Fibroblast of lung (primary cell): Measurements from ENCODE around the gene BCAS3. TPM values are rescaled to one million over a fixed set of nuclear protein-coding genes. Genes with fewer than 3 reads are reported as not detected.
A peak's percentile ranks its signal among the peaks of the same experiment; 100 is the strongest.

Experiments used
- DNase-seq, 2 donors: peaks; one replicate each; pipeline versions ENCODE4 v3.0.0 to v3.0.0-alpha.2; 2010; ENCODE audit warnings: low read depth in 2 of 2
- H2AFZ ChIP-seq: 2 replicates; pipeline ENCODE4 v1.5.1; 2012; ENCODE audit warnings: low read length, control low read depth, inconsistent platforms
- H3K27ac ChIP-seq: 2 replicates; pipeline ENCODE4 v1.5.1; 2011; ENCODE audit warnings: low read length, control low read depth; ENCODE audit not compliant: insufficient read depth
- H3K27me3 ChIP-seq: 2 replicates; pipeline ENCODE4 v1.5.1; 2011; ENCODE audit warnings: mild to moderate bottlenecking, low read length; ENCODE audit not compliant: control insufficient read depth, insufficient read depth
- H3K36me3 ChIP-seq: 2 replicates; pipeline ENCODE4 v1.5.1; 2011; ENCODE audit warnings: low read length; ENCODE audit not compliant: control insufficient read depth, insufficient read depth
- H3K4me1 ChIP-seq: 2 replicates; pipeline ENCODE4 v1.5.1; 2011; ENCODE audit warnings: low read length; ENCODE audit not compliant: control insufficient read depth, insufficient read depth; ENCODE audit errors: extremely low read depth
- H3K4me2 ChIP-seq: 2 replicates; pipeline ENCODE4 v1.5.1; 2011; ENCODE audit warnings: low read length, control low read depth; ENCODE audit not compliant: insufficient read depth; ENCODE audit errors: extremely low read depth
- H3K4me3 ChIP-seq, 4 experiments: fragments of 200-600 bp in 1 of 4; sonication (generic) in 1 of 4; replicated peaks in 1 of 4; 2 replicates each; pipeline ENCODE4 v1.5.1; 2011 to 2016; ENCODE audit warnings: low read length in 4 of 4, low read depth in 3 of 4, mild to moderate bottlenecking in 3 of 4, control low read depth in 2 of 4, inconsistent platforms in 1 of 4, mixed read lengths in 1 of 4; ENCODE audit not compliant: insufficient read depth in 1 of 4; ENCODE audit errors: control extremely low read depth in 1 of 4
- H3K79me2 ChIP-seq: 2 replicates; pipeline ENCODE4 v1.5.1; 2012; ENCODE audit warnings: mild to moderate bottlenecking, low read length, inconsistent platforms; ENCODE audit not compliant: control insufficient read depth, insufficient read depth
- H3K9ac ChIP-seq: 2 replicates; pipeline ENCODE4 v1.5.1; 2011; ENCODE audit warnings: mild to moderate bottlenecking, low read length, control low read depth; ENCODE audit not compliant: insufficient read depth
- H3K9me3 ChIP-seq: 2 replicates; pipeline ENCODE4 v1.5.1; 2012; ENCODE audit warnings: low read depth, low read length; ENCODE audit not compliant: control insufficient read depth, insufficient read depth
- H4K20me1 ChIP-seq: 2 replicates; pipeline ENCODE4 v1.5.1; 2011; ENCODE audit warnings: low read length; ENCODE audit not compliant: control insufficient read depth, insufficient read depth; ENCODE audit errors: extremely low read depth
- EZH2 ChIP-seq: IDR thresholded peaks from 2 replicates; pipeline ENCODE4 v1.5.1; 2012; ENCODE audit warnings: low read length, control low read depth, mild to moderate bottlenecking; ENCODE audit errors: missing control alignments
- polyA plus RNA-seq, 2 donors: library from polyadenylated mRNA; depleted of rRNA in 1 of 2; stranded (reverse) in 1 of 2; unstranded in 1 of 2; fragments of >200 nt; gene quantifications; 2 replicates each; pipeline ENCODE4 v1.2.1, GENCODE V29; 2011 to 2012; ENCODE audit warnings: missing spikeins in 1 of 2
- total RNA-seq: library from RNA; depleted of rRNA; stranded (reverse); fragments of >200 nt; gene quantifications from 2 replicates; pipeline ENCODE4 v1.2.1, GENCODE V29; 2014
- TF ChIP-seq, protein P1 (sequence below), 2 donors: IDR thresholded peaks in 1 of 2; conservative IDR thresholded peaks in 1 of 2; 1 replicate in 1 of 2; 2 replicates in 1 of 2; pipeline ENCODE4 v1.5.1; 2011 to 2012; ENCODE audit warnings: low read length in 2 of 2, control low read depth in 1 of 2, inconsistent platforms in 1 of 2, low read depth in 1 of 2, mild to moderate bottlenecking in 1 of 2

Gene BCAS3
- total and polyA plus RNA-seq, 2 donors (not counting 1 experiment from before 2014, with no cell fraction given) = 9.9 to 43.6 TPM

- peak overlapping the region; percentile 69 for H3K4me2 ChIP-seq
These were observed 478.1 kb downstream of the BCAS3 start for GRCh38 chr17:61155590-61156237.

GRCh38 chr17:61157246-61157886 is 479.7 kb downstream of the BCAS3 start:
- Histone ChIP-seq H3K4me1 (peaks cover 10% of the 10 kb centered on the region), H3K4me3 (peak overlapping the region; percentile 29 to 60 (median 41)), H3K36me3 (no peaks in the 10 kb centered on the region), H3K27me3 (no peaks in the 10 kb centered on the region), H3K27ac (peak overlapping the region; percentile 49), H3K9me3 (no peaks in the 10 kb centered on the region), H3K4me2 (peak overlapping the region; percentile 97), H4K20me1 (no peaks in the 10 kb centered on the region), H2AFZ (no peak overlapping the region), H3K9ac (no peak overlapping the region), H3K79me2 (peaks cover 1% of the 10 kb centered on the region)
- no peak for TF ChIP-seq EZH2
- TF ChIP-seq, protein P1, sequence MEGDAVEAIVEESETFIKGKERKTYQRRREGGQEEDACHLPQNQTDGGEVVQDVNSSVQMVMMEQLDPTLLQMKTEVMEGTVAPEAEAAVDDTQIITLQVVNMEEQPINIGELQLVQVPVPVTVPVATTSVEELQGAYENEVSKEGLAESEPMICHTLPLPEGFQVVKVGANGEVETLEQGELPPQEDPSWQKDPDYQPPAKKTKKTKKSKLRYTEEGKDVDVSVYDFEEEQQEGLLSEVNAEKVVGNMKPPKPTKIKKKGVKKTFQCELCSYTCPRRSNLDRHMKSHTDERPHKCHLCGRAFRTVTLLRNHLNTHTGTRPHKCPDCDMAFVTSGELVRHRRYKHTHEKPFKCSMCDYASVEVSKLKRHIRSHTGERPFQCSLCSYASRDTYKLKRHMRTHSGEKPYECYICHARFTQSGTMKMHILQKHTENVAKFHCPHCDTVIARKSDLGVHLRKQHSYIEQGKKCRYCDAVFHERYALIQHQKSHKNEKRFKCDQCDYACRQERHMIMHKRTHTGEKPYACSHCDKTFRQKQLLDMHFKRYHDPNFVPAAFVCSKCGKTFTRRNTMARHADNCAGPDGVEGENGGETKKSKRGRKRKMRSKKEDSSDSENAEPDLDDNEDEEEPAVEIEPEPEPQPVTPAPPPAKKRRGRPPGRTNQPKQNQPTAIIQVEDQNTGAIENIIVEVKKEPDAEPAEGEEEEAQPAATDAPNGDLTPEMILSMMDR (conservative IDR thresholded peaks at IDR 0.05 in 1 of 2, IDR thresholded peaks at IDR 0.05 in 1 of 2; ENCODE audit: low read depth in 1 of 2, low read length in 2 of 2) = no peak
- DNase-seq = peak; percentile 71 to 83

More at GRCh38 chr17:61155590-61156237, 478.1 kb downstream of the BCAS3 start:
- no peaks in the 10 kb centered on the region for H4K20me1 ChIP-seq
- no peaks in the 10 kb centered on the region for H3K9me3 ChIP-seq
- no peak overlapping the region for H2AFZ ChIP-seq
- H3K4me1 ChIP-seq = peaks cover 10% of the 10 kb centered on the region
- H3K36me3 ChIP-seq = no peaks in the 10 kb centered on the region
- TF ChIP-seq, protein P1 (conservative IDR thresholded peaks at IDR 0.05 in 1 of 2, IDR thresholded peaks at IDR 0.05 in 1 of 2; ENCODE audit: low read depth in 1 of 2, low read length in 2 of 2) = no peak
- TF ChIP-seq EZH2 = no peak
- H3K4me3 ChIP-seq = no peak overlapping the region
- peak in 1 of 2 donors; percentile 9 for DNase-seq
- no peak overlapping the region for H3K9ac ChIP-seq
- H3K27ac ChIP-seq = no peak overlapping the region
- peaks cover 1% of the 10 kb centered on the region for H3K79me2 ChIP-seq
- H3K27me3 ChIP-seq = no peaks in the 10 kb centered on the region

- H3K27ac ChIP-seq = peak overlapping the region; percentile 49
- peaks cover 10% of the 10 kb centered on the region for H3K4me1 ChIP-seq
- H3K79me2 ChIP-seq = peaks cover 1% of the 10 kb centered on the region
- TF ChIP-seq, protein P1 (conservative IDR thresholded peaks at IDR 0.05 in 1 of 2, IDR thresholded peaks at IDR 0.05 in 1 of 2; ENCODE audit: low read depth in 1 of 2, low read length in 2 of 2) = no peak
- no peak for TF ChIP-seq EZH2
- H3K27me3 ChIP-seq = no peaks in the 10 kb centered on the region
- H3K4me2 ChIP-seq = peak overlapping the region; percentile 97
- no peak overlapping the region for H2AFZ ChIP-seq
- DNase-seq = peak in 1 of 2 donors; percentile 51
- no peaks in the 10 kb centered on the region for H3K36me3 ChIP-seq
- H3K9ac ChIP-seq = peak overlapping the region; percentile 48
- no peaks in the 10 kb centered on the region for H3K9me3 ChIP-seq
- H3K4me3 ChIP-seq = peak overlapping the region; percentile 29 to 60 (median 41)
- no peaks in the 10 kb centered on the region for H4K20me1 ChIP-seq
These were observed 480.7 kb downstream of the BCAS3 start for GRCh38 chr17:61158376-61158775.
